Activated B cell treated with CpG ODN at 0.5 μM for 24 hours (primary cell): ENCODE measurements around the gene GRIN1. TPM values are rescaled to one million over a fixed set of nuclear protein-coding genes. Genes with fewer than 3 reads are reported as not detected.
A peak's percentile ranks its signal among the peaks of the same experiment; 100 is the strongest.

Experiments used
- ATAC-seq: fragments of 200-7000 bp; cut with Tn5 transposase; one replicate; pipeline ENCODE4 v1.10.0; 2021; ENCODE audit warnings: low read depth, mild to moderate bottlenecking, moderate library complexity
- CTCF ChIA-PET: fragments of 350-600 bp; sonication (Branson Sonifier 250); formaldehyde crosslinking; loops from one replicate; lab custom pipeline; 2021; ENCODE audit warnings: antibody characterized with exemption; lab: Charles Lee
- POLR2A ChIA-PET: fragments of 350-600 bp; sonication (Branson Sonifier 250); formaldehyde crosslinking; loops from one replicate; lab custom pipeline; 2021; ENCODE audit warnings: antibody characterized with exemption; lab: Charles Lee
- DNase-seq: peaks from one replicate; pipeline ENCODE4 v3.0.0; 2022
- H3K27ac Mint-ChIP-seq: one replicate; pipeline ENCODE4 v1.8.0; 2020; ENCODE audit warnings: mixed read lengths
- H3K27me3 Mint-ChIP-seq: one replicate; pipeline ENCODE4 v1.8.0; 2021; ENCODE audit warnings: mixed read lengths
- H3K36me3 Mint-ChIP-seq: one replicate; pipeline ENCODE4 v1.8.0; 2021; ENCODE audit warnings: low read depth, mixed read lengths
- H3K4me1 Mint-ChIP-seq: one replicate; pipeline ENCODE4 v1.8.0; 2021; ENCODE audit warnings: mixed read lengths
- H3K4me3 Mint-ChIP-seq: one replicate; pipeline ENCODE4 v1.8.0; 2020; ENCODE audit warnings: mild to moderate bottlenecking, mixed read lengths
- H3K9me3 Mint-ChIP-seq: one replicate; pipeline ENCODE4 v1.8.0; 2020; ENCODE audit warnings: mixed read lengths
- CTCF ChIP-seq: fragments of 200-600 bp; IDR thresholded peaks from one replicate; pipeline ENCODE4 v1.8.0; 2022; ENCODE audit warnings: antibody characterized with exemption, mild to moderate bottlenecking
- intact Hi-C: fragments of 100-400 bp; cut with micrococcal nuclease; formaldehyde crosslinking; loops from one replicate; pipeline ENCODE4 v1.15.1; 2024
- total RNA-seq: library from RNA; stranded (reverse); gene quantifications from 2 replicates; pipeline ENCODE4 v1.2.3, GENCODE V29; 2022

The GRIN1 gene
- total RNA-seq, 1 donor from 2014 or later: 0.22 TPM

- ATAC-seq: no peak
- Mint-ChIP-seq H3K36me3 (peaks cover 37% of the 10 kb centered on the region), H3K27me3 (no peaks in the 10 kb centered on the region), H3K27ac (peak overlapping the region; percentile 41), H3K4me3 (peak overlapping the region; percentile 64), H3K9me3 (no peaks in the 10 kb centered on the region), H3K4me1 (peaks cover 36% of the 10 kb centered on the region)
- no peak for TF ChIP-seq CTCF
- ChIA-PET CTCF (interaction anchor here (1.4 to 2.0 kb wide), 3 partner anchors 14 to 46 kb away, joined by 3 to 8 read pairs (median 7); no protein-coding TSS in a partner anchor), POLR2A (interaction anchor here (0.6 to 4.4 kb wide), 7 partner anchors 8 to 64 kb away, joined by 8 to 49 read pairs (median 17); partner anchors contain the start of genes NDOR1, RNF224, TMEM203 and TPRN)
- no peak for DNase-seq
- intact Hi-C loops: no loop called here
These were observed 51.4 kb downstream of the GRIN1 start for GRCh38 chr9:137190315-137190856.

GRCh38 chr9:137191245-137191644 is 52.3 kb downstream of the GRIN1 start:
- ChIA-PET CTCF (interaction anchor here (0.9 kb wide), 1 partner anchor 14 kb away, joined by 3 read pairs; no protein-coding TSS in a partner anchor), POLR2A (interaction anchor here (4.4 kb wide), 1 partner anchor 11 kb away, joined by 49 read pairs; the partner anchor contains the start of gene TPRN)
- Mint-ChIP-seq H3K9me3 (no peaks in the 10 kb centered on the region), H3K27ac (peak overlapping the region; percentile 41), H3K36me3 (peaks cover 31% of the 10 kb centered on the region), H3K4me3 (no peak overlapping the region), H3K4me1 (peaks cover 34% of the 10 kb centered on the region), H3K27me3 (no peaks in the 10 kb centered on the region)
- no peak for TF ChIP-seq CTCF
- DNase-seq (no peak), ATAC-seq (no peak)
- intact Hi-C loops: no loop called here

GRCh38 chr9:137191691-137192447 is 52.9 kb downstream of the GRIN1 start:
- ATAC-seq (no peak), DNase-seq (no peak)
- H3K36me3 Mint-ChIP-seq: peaks cover 25% of the 10 kb centered on the region
- CTCF ChIA-PET: interaction anchor here (0.9 kb wide), 1 partner anchor 15 kb away, joined by 3 read pairs; no protein-coding TSS in a partner anchor
- H3K27me3 Mint-ChIP-seq: no peaks in the 10 kb centered on the region
- TF ChIP-seq CTCF: no peak
- POLR2A ChIA-PET: interaction anchor here (0.6 to 0.8 kb wide), 2 partner anchors 31 to 41 kb away, joined by 3 to 4 read pairs; no protein-coding TSS in a partner anchor
- H3K9me3 Mint-ChIP-seq: no peaks in the 10 kb centered on the region
- no peak overlapping the region for H3K27ac Mint-ChIP-seq
- intact Hi-C loops: no loop called here
- H3K4me1 Mint-ChIP-seq: peaks cover 28% of the 10 kb centered on the region
- no peak overlapping the region for H3K4me3 Mint-ChIP-seq

GRCh38 chr9:137192448-137192780 is 53.5 kb downstream of the GRIN1 start:
- Mint-ChIP-seq H3K4me1 (peaks cover 23% of the 10 kb centered on the region), H3K27me3 (no peaks in the 10 kb centered on the region), H3K4me3 (no peak overlapping the region), H3K27ac (no peak overlapping the region), H3K9me3 (no peaks in the 10 kb centered on the region), H3K36me3 (peaks cover 24% of the 10 kb centered on the region)
- TF ChIP-seq CTCF: no peak
- CTCF ChIA-PET: no interaction called here
- DNase-seq: no peak
- intact Hi-C loops: no loop called here
- POLR2A ChIA-PET: interaction anchor here (0.6 to 0.8 kb wide), 2 partner anchors 31 to 41 kb away, joined by 3 to 4 read pairs; no protein-coding TSS in a partner anchor
- ATAC-seq: no peak

GRCh38 chr9:137192859-137193258 is 53.9 kb downstream of the GRIN1 start:
- intact Hi-C loops: no loop called here
- Mint-ChIP-seq H3K27ac (no peak overlapping the region), H3K36me3 (peaks cover 19% of the 10 kb centered on the region), H3K27me3 (no peaks in the 10 kb centered on the region), H3K4me3 (no peak overlapping the region), H3K4me1 (peaks cover 19% of the 10 kb centered on the region), H3K9me3 (no peaks in the 10 kb centered on the region)
- ChIA-PET CTCF (no interaction called here), POLR2A (interaction anchor here (0.6 kb wide), 1 partner anchor 42 kb away, joined by 3 read pairs; no protein-coding TSS in a partner anchor)
- DNase-seq (no peak), ATAC-seq (no peak)
- TF ChIP-seq CTCF: no peak
